SU-DHL-6 (cell line): ENCODE measurements around the gene TRPV4.

Experiments used
- H2AFZ ChIP-seq: fragments of 200-600 bp; sonication (generic); 2 replicates; pipeline ENCODE4 v1.6.1; 2014; ENCODE audit warnings: low read depth, mild to moderate bottlenecking, moderate library complexity, mixed read lengths, antibody characterized with exemption, low read length; ENCODE audit not compliant: severe bottlenecking
- H3F3A ChIP-seq: fragments of 200-600 bp; shearing (Covaris generic); 2 replicates; pipeline ENCODE4 v1.6.0; 2016; ENCODE audit warnings: antibody characterized with exemption, mild to moderate bottlenecking; ENCODE audit not compliant: insufficient read depth
- H3K27ac ChIP-seq: fragments of 200-600 bp; sonication (generic); 2 replicates; pipeline ENCODE4 v1.5.1; 2016; ENCODE audit warnings: low read depth, mild to moderate bottlenecking, low read length, moderate library complexity, mixed read lengths
- H3K27me3 ChIP-seq: fragments of 200-600 bp; sonication (generic), shearing (Covaris generic); 2 replicates; pipeline ENCODE4 v1.6.0; 2014; ENCODE audit warnings: mild to moderate bottlenecking, low read length
- H3K36me3 ChIP-seq: fragments of 200-600 bp; sonication (generic); 2 replicates; pipeline ENCODE4 v1.6.1; 2014; ENCODE audit warnings: mild to moderate bottlenecking, low read length, mixed read lengths
- H3K4me2 ChIP-seq: fragments of 300-600, 200-600 bp; shearing (Covaris generic), sonication (generic); 2 replicates; pipeline ENCODE4 v1.6.0; 2014; ENCODE audit warnings: low read length, low read depth, mild to moderate bottlenecking; ENCODE audit not compliant: poor library complexity, severe bottlenecking
- H3K4me3 ChIP-seq: fragments of 200-600 bp; sonication (generic); 2 replicates; pipeline ENCODE4 v1.5.1; 2014; ENCODE audit warnings: antibody characterized with exemption, low read length, mild to moderate bottlenecking, mixed read lengths; ENCODE audit not compliant: insufficient read depth, poor library complexity, severe bottlenecking
- H3K79me2 ChIP-seq: fragments of 200-600 bp; sonication (generic); 2 replicates; pipeline ENCODE4 v1.6.1; 2014; ENCODE audit warnings: mild to moderate bottlenecking, low read length, moderate library complexity; ENCODE audit not compliant: insufficient read depth
- H3K9ac ChIP-seq: fragments of 200-600 bp; sonication (generic); 2 replicates; pipeline ENCODE4 v1.7.0; 2014; ENCODE audit warnings: mild to moderate bottlenecking, low read length
- H3K9me2 ChIP-seq: fragments of 200-600 bp; sonication (generic); replicated peaks from 2 replicates; pipeline ENCODE4 v1.6.1; 2014; ENCODE audit warnings: low read length; ENCODE audit not compliant: insufficient read depth
- H3K9me3 ChIP-seq: fragments of 200-600 bp; sonication (generic); 2 replicates; pipeline ENCODE4 v1.6.1; 2014; ENCODE audit warnings: low read length, mixed read lengths; ENCODE audit not compliant: insufficient read depth
- H4K20me1 ChIP-seq: fragments of 200-600 bp; sonication (generic); 2 replicates; pipeline ENCODE4 v1.6.1; 2014; ENCODE audit warnings: low read depth, mild to moderate bottlenecking, antibody characterized with exemption, low read length, moderate library complexity, mixed read lengths
- CTCF ChIP-seq: fragments of 200-600 bp; sonication (generic); IDR thresholded peaks from one replicate; pipeline ENCODE4 v1.5.1; 2017; ENCODE audit warnings: antibody characterized with exemption, mild to moderate bottlenecking, low read length, moderate library complexity; ENCODE audit not compliant: insufficient read depth, poor library complexity, severe bottlenecking
- EZH2phosphoT487 ChIP-seq: fragments of 200-600 bp; sonication (generic), shearing (Covaris generic); conservative IDR thresholded peaks from 2 replicates; pipeline ENCODE4 v1.6.1; 2018; ENCODE audit warnings: mild to moderate bottlenecking, antibody characterized with exemption, low read length, moderate library complexity, mixed read lengths

TRPV4 gene

GRCh38 chr12:109757671-109758265 lies 75.4 kb downstream of the TRPV4 start:
- Histone ChIP-seq H3F3A (no peaks in the 10 kb centered on the region), H3K27ac (no peak overlapping the region), H3K36me3 (no peaks in the 10 kb centered on the region), H3K9me2 (no peaks in the 10 kb centered on the region), H4K20me1 (no peaks in the 10 kb centered on the region), H3K9me3 (0 out of 2 replicates have a peak, but pooled peaks cover 4% of the 10 kb centered on the region), H2AFZ (no peak overlapping the region), H3K27me3 (no peaks in the 10 kb centered on the region), H3K9ac (no peak overlapping the region), H3K4me2 (no peak overlapping the region), H3K79me2 (no peaks in the 10 kb centered on the region), H3K4me3 (no peak overlapping the region)
- TF ChIP-seq CTCF, result no peak

DNA sequence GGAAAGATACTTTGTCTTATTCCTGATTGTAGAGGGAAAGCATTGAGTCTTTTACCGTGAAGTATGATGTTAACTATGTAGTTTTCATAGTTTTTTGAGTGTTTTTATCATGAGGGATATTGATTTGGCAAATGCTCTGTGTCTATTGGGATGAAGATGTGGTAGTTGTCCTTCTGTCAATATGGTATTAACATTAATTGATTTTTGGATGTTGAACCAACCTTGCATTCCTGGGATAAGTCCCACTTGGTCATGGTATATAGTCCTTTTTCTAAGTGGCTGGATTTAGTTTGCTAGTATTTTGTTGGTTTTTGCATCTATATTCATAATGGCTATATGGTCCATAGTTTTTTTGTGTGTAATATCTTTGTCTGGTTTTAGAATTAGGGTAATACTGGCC lies 76.7 kb downstream of the TRPV4 start:
- Histone ChIP-seq H3K4me2 (no peak overlapping the region), H3K27me3 (no peaks in the 10 kb centered on the region), H3K4me3 (no peak overlapping the region), H2AFZ (no peak overlapping the region), H4K20me1 (no peaks in the 10 kb centered on the region), H3K27ac (no peak overlapping the region), H3K36me3 (no peaks in the 10 kb centered on the region), H3K9ac (no peak overlapping the region), H3K79me2 (no peaks in the 10 kb centered on the region), H3K9me2 (no peaks in the 10 kb centered on the region), H3F3A (no peaks in the 10 kb centered on the region), H3K9me3 (0 out of 2 replicates have a peak, but pooled peaks cover 4% of the 10 kb centered on the region)
- TF ChIP-seq EZH2phosphoT487 (no peak), CTCF (no peak)

DNA sequence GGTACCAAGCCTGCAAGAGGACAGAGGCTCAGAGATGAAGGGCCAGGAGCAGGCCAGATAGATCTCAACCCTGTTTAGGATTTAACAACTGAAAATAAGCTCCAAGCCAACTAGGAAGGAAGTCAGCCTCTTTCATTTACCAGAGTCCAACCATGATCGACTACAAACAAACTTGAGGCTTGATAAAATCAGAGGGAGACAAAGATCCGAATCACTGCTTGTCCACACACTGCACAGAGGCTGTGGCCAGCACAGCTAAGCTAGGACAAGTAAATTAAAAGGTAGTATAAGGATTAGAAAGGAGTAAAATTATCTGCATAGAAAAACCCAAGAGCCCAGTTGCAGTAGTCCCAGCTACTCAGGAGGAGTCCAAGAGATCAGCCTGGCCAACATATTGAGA lies 79.2 kb downstream of the TRPV4 start:
- no peaks in the 10 kb centered on the region for H3K27me3 ChIP-seq
- H3F3A ChIP-seq, result no peaks in the 10 kb centered on the region
- H4K20me1 ChIP-seq, result no peaks in the 10 kb centered on the region
- H3K36me3 ChIP-seq, result no peaks in the 10 kb centered on the region
- H3K9ac ChIP-seq, result no peak overlapping the region
- H3K4me3 ChIP-seq, result no peak overlapping the region
- no peak overlapping the region for H2AFZ ChIP-seq
- 0 out of 2 replicates have a peak, but pooled peaks cover 4% of the 10 kb centered on the region for H3K9me3 ChIP-seq
- TF ChIP-seq CTCF (no peak), EZH2phosphoT487 (no peak)
- H3K27ac ChIP-seq, result no peak overlapping the region
- no peaks in the 10 kb centered on the region for H3K9me2 ChIP-seq
- no peak overlapping the region for H3K4me2 ChIP-seq
- H3K79me2 ChIP-seq, result no peaks in the 10 kb centered on the region
